Stomach (tissue), 4 donors: ENCODE measurements around the gene VPREB1.
"Not testable (repeated sequence)": the region's sequence is repeated elsewhere in the genome, so short reads cannot be mapped to it uniquely, and the experiment has no call there.

Experiments
- CTCF ChIP-seq, 7 experiments: fragments of 450-650 bp in 4 of 7; fragments of 200-600 bp in 3 of 7; sonication (generic) in 3 of 7; IDR thresholded peaks; one replicate each; pipeline ENCODE4 v1.5.1; 2016 to 2019; ENCODE audit warnings: antibody characterized with exemption in 7 of 7, control low read depth in 2 of 7, mild to moderate bottlenecking in 1 of 7
- EP300 ChIP-seq: sonication (generic); formaldehyde crosslinking; IDR thresholded peaks from one replicate; pipeline ENCODE4 v1.6.1; 2017; ENCODE audit warnings: antibody characterized with exemption
- POLR2A ChIP-seq, 4 donors: fragments of 450-650 bp; IDR thresholded peaks; one replicate each; pipeline ENCODE4 v1.6.1; 2016; ENCODE audit warnings: antibody characterized with exemption in 4 of 4, control low read depth in 2 of 4, mild to moderate bottlenecking in 1 of 4, moderate library complexity in 1 of 4
- POLR2AphosphoS5 ChIP-seq, 3 donors: sonication (generic); formaldehyde crosslinking; IDR thresholded peaks; one replicate each; pipeline ENCODE4 v1.6.1; 2016; ENCODE audit warnings: antibody characterized with exemption in 3 of 3

- not testable (repeated sequence) for TF ChIP-seq EP300; CTCF (IDR thresholded peaks at IDR 0.05); POLR2A (IDR thresholded peaks at IDR 0.05); POLR2AphosphoS5 (IDR thresholded peaks at IDR 0.05)
Measured at GRCh38 chr22:22270036-22270676, 25.6 kb downstream of the VPREB1 start.
